ENCODE data around the gene CACNA2D3.
A peak's percentile ranks its signal among the peaks of the same experiment; 100 is the strongest.

Gene CACNA2D3

DNA sequence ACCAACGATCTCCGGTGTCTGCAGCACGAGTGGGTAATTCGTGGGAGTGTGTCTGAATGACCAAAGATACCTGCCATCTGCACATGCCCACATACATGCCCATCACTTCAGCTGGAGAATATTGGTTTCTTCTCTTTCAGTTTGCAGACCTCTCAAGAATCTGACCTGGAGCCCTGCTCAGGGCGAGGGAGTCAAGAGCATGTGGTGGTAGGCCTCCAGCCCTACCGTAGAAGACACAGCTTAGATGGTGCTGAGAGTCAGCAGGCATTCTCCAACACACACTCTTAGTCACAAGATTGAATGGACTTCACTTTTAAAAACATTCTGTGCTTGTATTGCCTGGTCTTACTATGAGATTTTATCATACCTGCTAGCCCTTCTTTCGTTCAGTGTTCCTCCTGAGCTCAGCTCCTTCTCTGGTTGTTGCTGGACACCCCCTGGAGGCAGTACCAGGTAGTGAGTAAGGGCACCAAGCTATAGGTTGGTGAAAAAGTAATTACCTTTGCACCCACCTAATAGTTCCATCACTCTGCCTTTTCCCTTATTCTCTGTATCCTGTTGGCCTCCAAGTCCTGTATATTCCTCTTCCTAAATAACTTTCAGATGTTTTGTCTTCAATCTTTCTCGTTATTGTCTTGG is 252.0 kb downstream of the CACNA2D3 start:
- TF ChIP-seq JUND (IDR thresholded peaks at IDR 0.05; ENCODE audit: low read depth): no peak
- peak in 1 of 2 experiments; percentile 52 for DNase-seq (ENCODE audit: low read depth in 1 of 2, low spot score in 1 of 2)
- in situ Hi-C loops (cut with HindIII; ENCODE audit: low pct_unique_long_range_greater_than_20kb, low sequenced_read_pairs): no loop called here

DNA sequence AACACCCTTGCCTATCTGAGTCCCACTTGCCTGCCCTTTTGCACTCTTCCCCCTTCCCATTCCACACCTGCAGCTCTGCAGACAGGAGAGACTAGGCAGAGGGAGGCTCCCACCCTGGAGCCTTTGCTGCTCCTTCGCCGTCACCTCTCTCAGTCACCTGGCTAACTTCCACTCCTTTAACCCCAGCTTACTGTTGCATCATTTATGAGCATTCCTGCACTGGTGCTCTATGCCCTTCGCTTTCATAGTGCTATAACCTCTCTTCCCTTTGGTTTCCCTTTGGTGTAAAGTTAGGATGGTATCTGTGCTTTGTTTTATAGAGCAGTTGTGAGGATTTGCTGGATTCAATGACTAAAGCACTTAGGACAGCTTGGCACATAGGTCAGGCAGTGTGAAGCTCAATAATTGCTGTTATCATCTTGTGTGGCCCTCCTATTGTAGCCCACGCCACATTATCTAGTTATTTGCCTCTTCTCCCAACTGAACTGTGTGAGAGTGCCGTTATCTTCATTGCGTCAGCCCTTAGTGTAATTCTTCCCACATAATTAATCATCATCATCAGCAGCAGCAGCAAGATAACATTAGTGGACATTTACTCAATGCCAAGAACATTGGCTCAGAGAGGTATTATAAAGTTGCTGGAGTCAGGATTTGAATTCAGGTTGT is 253.9 kb downstream of the CACNA2D3 start:
- DNase-seq (ENCODE audit: low read depth in 1 of 2, low spot score in 1 of 2): no peak
- TF ChIP-seq JUND (IDR thresholded peaks at IDR 0.05; ENCODE audit: low read depth): no peak
- in situ Hi-C loops (cut with HindIII; ENCODE audit: low pct_unique_long_range_greater_than_20kb, low sequenced_read_pairs): no loop called here

- in situ Hi-C loops (cut with HindIII; ENCODE audit: low pct_unique_long_range_greater_than_20kb, low sequenced_read_pairs): no loop called here
- no peak for DNase-seq (ENCODE audit: low read depth in 1 of 2, low spot score in 1 of 2)
- no peak for TF ChIP-seq JUND (IDR thresholded peaks at IDR 0.05; ENCODE audit: low read depth)
Measured at GRCh38 chr3:54376939-54377578, 254.7 kb downstream of the CACNA2D3 start.

- in situ Hi-C loops (cut with HindIII; ENCODE audit: low pct_unique_long_range_greater_than_20kb, low sequenced_read_pairs): no loop called here
- no peak for TF ChIP-seq JUND (IDR thresholded peaks at IDR 0.05; ENCODE audit: low read depth)
- no peak for DNase-seq (ENCODE audit: low read depth in 1 of 2, low spot score in 1 of 2)
Measured at GRCh38 chr3:54378184-54378583, 255.8 kb downstream of the CACNA2D3 start.

DNA sequence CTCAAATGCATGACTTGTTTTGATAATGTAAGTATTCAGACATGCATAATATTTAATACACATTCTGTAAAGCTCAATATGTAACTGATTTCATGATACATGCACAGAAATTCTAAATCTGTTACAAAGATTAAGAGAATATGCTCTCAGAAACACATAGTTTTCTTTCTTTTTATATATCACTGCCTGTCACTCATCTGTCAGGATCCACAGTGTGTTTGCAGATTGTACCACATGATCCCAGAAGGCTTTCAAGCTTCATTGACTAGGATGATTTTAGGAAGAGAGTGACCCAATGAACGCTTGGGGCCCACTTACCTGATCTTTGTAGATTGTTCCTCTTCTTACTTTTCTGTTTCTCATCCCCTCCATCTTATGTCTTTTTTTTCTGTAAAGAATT is 261.9 kb downstream of the CACNA2D3 start:
- no peak for TF ChIP-seq JUND (IDR thresholded peaks at IDR 0.05; ENCODE audit: low read depth)
- in situ Hi-C loops (cut with HindIII; ENCODE audit: low pct_unique_long_range_greater_than_20kb, low sequenced_read_pairs): no loop called here
- DNase-seq (ENCODE audit: low read depth in 1 of 2, low spot score in 1 of 2): no peak

- no peak for DNase-seq (ENCODE audit: low read depth in 1 of 2, low spot score in 1 of 2)
- in situ Hi-C loops (cut with HindIII; ENCODE audit: low pct_unique_long_range_greater_than_20kb, low sequenced_read_pairs): no loop called here
- no peak for TF ChIP-seq JUND (IDR thresholded peaks at IDR 0.05; ENCODE audit: low read depth)
Measured at GRCh38 chr3:54390582-54390981, 268.2 kb downstream of the CACNA2D3 start.

GRCh38 chr3:54393150-54393549 is 270.8 kb downstream of the CACNA2D3 start:
- DNase-seq (ENCODE audit: low read depth in 1 of 2, low spot score in 1 of 2): no peak
- TF ChIP-seq JUND (IDR thresholded peaks at IDR 0.05; ENCODE audit: low read depth): no peak
- in situ Hi-C loops (cut with HindIII; ENCODE audit: low pct_unique_long_range_greater_than_20kb, low sequenced_read_pairs): no loop called here

DNA sequence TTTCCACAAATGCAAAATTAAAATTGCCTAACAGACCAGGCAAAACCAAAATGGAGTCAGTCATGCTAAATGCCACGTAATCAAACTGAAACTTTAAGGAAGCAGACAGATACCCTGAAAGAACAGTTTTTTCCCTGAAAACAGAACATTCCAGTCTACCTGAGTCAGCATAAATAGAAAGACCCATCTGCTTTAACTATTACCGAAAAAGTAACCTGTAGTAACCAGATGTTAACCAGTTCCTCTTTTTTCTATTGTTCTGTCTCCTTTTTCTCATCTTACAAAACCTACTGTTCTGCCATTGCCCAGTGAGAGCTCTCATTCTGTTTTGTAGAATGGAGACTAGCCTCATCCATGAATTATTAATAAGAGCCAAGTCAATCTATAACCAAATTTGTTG is 286.0 kb downstream of the CACNA2D3 start:
- TF ChIP-seq JUND (IDR thresholded peaks at IDR 0.05; ENCODE audit: low read depth): no peak
- in situ Hi-C loops (cut with HindIII; ENCODE audit: low pct_unique_long_range_greater_than_20kb, low sequenced_read_pairs): no loop called here
- DNase-seq (ENCODE audit: low read depth in 1 of 2, low spot score in 1 of 2): no peak

DNA sequence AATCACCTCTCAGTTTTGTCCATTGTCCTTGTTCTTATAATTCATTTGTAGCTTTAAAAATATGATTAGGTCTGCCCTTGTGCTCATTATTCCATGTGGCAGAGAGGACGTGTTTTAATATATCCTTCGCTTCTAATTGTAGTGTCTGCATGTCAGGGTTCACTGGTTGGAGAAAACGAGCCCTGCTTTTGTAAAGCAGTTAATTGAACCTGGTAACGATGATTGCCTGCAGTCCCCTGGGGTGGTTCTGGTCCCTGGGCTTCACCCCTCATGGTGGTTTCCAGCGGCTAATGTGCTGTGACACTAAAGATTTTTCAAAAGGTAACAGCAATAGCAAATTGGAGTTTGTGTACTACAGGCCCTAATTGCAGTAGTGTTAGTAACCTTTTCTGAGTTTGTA is 299.6 kb downstream of the CACNA2D3 start:
- no peak for TF ChIP-seq JUND (IDR thresholded peaks at IDR 0.05; ENCODE audit: low read depth)
- no peak for DNase-seq (ENCODE audit: low read depth in 1 of 2, low spot score in 1 of 2)
- in situ Hi-C loops (cut with HindIII; ENCODE audit: low pct_unique_long_range_greater_than_20kb, low sequenced_read_pairs): no loop called here

DNA sequence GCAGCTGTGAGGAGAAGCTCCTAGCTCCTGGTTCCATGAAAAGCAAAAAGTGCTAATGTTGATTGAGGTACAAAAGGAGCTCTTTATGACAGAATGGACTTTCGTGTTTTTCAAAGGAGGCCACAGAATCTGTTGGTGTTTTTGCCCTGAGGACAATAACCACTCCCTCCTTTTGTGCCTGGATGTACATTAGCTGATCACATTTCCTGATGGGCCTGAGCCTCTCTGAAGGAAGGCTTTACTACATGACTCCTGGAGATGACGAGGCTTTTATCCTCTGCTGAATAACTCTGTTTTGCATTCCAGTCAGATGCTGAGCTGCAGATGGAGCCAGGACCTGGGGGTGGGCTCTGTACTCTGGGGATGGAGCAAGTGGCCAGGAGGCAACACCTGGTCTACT is 301.9 kb downstream of the CACNA2D3 start:
- TF ChIP-seq JUND (IDR thresholded peaks at IDR 0.05; ENCODE audit: low read depth): no peak
- in situ Hi-C loops (cut with HindIII; ENCODE audit: low pct_unique_long_range_greater_than_20kb, low sequenced_read_pairs): no loop called here
- DNase-seq (ENCODE audit: low read depth in 1 of 2, low spot score in 1 of 2): no peak

DNA sequence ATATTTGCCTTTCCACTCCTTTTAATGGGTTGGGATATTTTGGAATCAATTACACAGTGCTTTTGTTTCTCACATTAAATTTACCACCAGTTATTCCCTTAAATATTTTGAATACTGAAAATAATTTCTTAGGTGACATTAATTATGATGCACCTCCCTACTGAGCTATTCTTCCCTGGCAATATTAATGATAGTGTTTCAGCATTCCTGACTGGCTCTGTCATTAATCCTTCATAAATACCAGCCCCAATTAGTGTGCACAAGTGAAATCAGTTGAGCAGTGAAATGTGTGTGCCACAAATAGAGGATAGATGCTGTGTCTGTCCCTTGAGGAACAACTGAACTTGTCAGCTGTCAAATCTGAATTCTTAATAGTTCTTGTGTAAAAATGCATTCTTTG is 304.0 kb downstream of the CACNA2D3 start:
- in situ Hi-C loops (cut with HindIII; ENCODE audit: low pct_unique_long_range_greater_than_20kb, low sequenced_read_pairs): no loop called here
- no peak for TF ChIP-seq JUND (IDR thresholded peaks at IDR 0.05; ENCODE audit: low read depth)
- no peak for DNase-seq (ENCODE audit: low read depth in 1 of 2, low spot score in 1 of 2)

- in situ Hi-C loops (cut with HindIII; ENCODE audit: low pct_unique_long_range_greater_than_20kb, low sequenced_read_pairs): no loop called here
- TF ChIP-seq JUND (IDR thresholded peaks at IDR 0.05; ENCODE audit: low read depth): no peak
- no peak for DNase-seq (ENCODE audit: low read depth in 1 of 2, low spot score in 1 of 2)
Measured at GRCh38 chr3:54427501-54427900, 305.1 kb downstream of the CACNA2D3 start.

Data from T47D (cell line).